ENCODE results near the gene CDC123. TPM values are rescaled to one million over a fixed set of nuclear protein-coding genes. Genes with fewer than 3 reads are reported as not detected.
"Not testable (repeated sequence)": the region's sequence is repeated elsewhere in the genome, so short reads cannot be mapped to it uniquely, and the experiment has no call there.

Gene CDC123
- total RNA-seq, 2 experiments from 2014 or later: 108 to 117 TPM

DNA sequence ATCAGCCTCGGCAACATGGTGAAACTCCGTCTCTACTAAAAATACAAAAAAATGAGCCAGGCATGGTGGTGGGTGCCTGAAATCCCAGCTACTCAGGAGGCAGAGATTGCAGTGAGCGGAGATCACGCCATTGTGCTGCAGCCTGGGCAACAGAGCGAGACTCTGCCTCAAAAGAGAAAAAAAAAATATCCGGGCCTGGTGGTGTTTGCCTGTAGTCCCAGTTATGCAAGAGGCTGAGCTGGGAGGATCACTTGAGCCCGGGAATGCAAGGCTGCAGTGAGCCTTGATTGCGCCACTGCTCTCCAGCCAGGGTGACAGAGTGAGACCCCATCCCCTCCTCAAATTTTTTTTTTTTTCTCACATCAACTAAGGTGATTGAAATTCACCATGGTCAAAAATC, 42.8 kb downstream of the CDC123 start:
- DNase-seq: no peak
- Mint-ChIP-seq H3K9me3 (no peaks in the 10 kb centered on the region), H3K4me1 (ENCODE audit: low read depth) (peaks cover 27% of the 10 kb centered on the region), H3K4me3 (no peak overlapping the region), H3K27ac (no peak overlapping the region), H3K27me3 (ENCODE audit: low read depth) (no peaks in the 10 kb centered on the region), H3K36me3 (ENCODE audit: low read depth) (peaks cover 42% of the 10 kb centered on the region)
- CTCF ChIA-PET: interaction anchor here (0.5 kb wide), 1 partner anchor 11 kb away, joined by 3 read pairs; no protein-coding TSS in a partner anchor
- intact Hi-C loops (cut with micrococcal nuclease): no loop called here

DNA sequence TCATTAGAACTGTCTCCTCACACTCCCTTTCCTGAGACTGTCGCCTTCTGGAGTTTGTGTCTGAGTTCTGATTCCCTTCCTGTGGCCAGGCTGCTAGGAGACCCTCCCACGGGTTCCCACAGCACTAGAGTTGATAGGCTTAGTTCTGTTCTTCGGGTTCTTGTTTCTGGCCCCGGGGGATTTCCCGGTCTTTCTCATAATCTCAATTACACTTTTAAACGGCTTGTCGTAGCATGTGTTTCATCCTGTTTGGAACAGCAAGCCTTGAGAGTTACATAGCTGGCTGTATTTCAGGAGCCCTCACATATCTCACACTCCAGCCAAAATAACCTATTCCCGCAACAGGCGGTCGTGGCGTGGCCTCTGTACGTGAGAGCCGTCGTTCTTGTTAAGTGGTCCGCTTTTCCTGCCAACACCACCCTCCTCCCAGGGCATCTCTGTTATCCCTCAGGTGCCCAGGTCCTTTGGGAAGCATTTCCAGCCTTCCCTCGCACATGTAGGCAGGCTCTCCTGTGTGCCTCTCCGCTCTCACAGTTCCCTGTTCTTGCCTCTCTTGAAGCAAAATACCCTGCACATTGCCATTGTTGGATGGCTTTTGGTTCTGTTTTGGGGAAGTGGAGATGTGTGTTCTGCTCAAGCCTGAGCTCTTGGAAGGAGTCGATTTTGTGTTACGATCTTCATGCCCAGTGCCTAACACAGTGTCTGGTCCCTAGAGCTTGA, 46.0 kb downstream of the CDC123 start:
- peak overlapping the region; percentile 85 for H3K27ac Mint-ChIP-seq
- intact Hi-C loops (cut with micrococcal nuclease): loop anchor here (2.0 to 5.0 kb wide), 2 partner anchors 120 to 173 kb away; partner anchors contain the start of gene DHTKD1

DNA sequence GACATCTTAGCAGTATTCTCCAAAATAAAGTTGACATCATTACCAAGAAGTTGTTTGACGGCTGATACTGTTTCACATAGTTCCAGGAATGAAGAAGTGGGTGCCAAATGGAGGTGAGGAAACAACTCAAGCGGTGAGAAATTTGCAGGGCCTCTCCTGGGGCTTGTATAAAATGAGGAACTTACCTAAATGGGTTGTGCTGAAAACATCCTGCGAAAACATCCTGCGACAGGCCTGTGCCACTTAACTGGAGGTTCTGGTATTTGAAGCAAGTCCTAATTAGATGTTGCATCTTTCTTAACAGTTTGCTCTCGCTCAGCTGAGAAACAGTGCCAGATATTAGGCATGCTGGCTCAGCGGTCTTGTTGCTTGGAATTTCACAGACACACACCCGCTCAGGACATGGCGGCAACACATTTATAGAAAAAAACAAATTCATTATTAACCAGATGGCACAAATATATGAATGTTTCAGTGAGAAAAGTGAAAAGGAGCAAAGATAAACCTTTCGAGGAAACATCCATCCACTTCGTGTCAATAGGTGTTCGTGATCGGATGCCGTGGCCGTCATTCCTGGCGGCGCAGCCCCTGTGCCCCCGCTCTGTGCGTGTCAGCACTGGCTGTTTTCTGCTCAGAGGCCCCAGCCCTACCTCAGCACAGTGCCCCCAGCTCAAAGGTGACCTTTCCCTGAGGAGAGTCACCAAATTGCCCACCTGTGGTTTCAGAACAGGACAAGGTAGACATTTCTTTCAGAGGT, 48.1 kb downstream of the CDC123 start:
- CTCF ChIA-PET: no interaction called here
- no peaks in the 10 kb centered on the region for H3K27me3 Mint-ChIP-seq (ENCODE audit: low read depth)
- H3K36me3 Mint-ChIP-seq (ENCODE audit: low read depth): peaks cover 47% of the 10 kb centered on the region
- H3K4me1 Mint-ChIP-seq (ENCODE audit: low read depth): peaks cover 27% of the 10 kb centered on the region
- intact Hi-C loops (cut with micrococcal nuclease): loop anchor here (5.0 kb wide), 1 partner anchor 122 kb away; no protein-coding TSS in a partner anchor
- H3K9me3 Mint-ChIP-seq: no peaks in the 10 kb centered on the region
- no peak for DNase-seq
- peak overlapping the region; percentile 61 for H3K27ac Mint-ChIP-seq
- H3K4me3 Mint-ChIP-seq: no peak overlapping the region

More for the DNA sequence above, 46.0 kb downstream of the CDC123 start:
- peak overlapping the region; percentile 36 for H3K4me3 Mint-ChIP-seq
- DNase-seq: peak; percentile 84
- H3K9me3 Mint-ChIP-seq: no peaks in the 10 kb centered on the region
- peaks cover 27% of the 10 kb centered on the region for H3K4me1 Mint-ChIP-seq (ENCODE audit: low read depth)
- peaks cover 47% of the 10 kb centered on the region for H3K36me3 Mint-ChIP-seq (ENCODE audit: low read depth)
- no peaks in the 10 kb centered on the region for H3K27me3 Mint-ChIP-seq (ENCODE audit: low read depth)
- CTCF ChIA-PET: interaction anchor here (2.2 kb wide), 1 partner anchor 27 kb away, joined by 8 read pairs; no protein-coding TSS in a partner anchor

DNA sequence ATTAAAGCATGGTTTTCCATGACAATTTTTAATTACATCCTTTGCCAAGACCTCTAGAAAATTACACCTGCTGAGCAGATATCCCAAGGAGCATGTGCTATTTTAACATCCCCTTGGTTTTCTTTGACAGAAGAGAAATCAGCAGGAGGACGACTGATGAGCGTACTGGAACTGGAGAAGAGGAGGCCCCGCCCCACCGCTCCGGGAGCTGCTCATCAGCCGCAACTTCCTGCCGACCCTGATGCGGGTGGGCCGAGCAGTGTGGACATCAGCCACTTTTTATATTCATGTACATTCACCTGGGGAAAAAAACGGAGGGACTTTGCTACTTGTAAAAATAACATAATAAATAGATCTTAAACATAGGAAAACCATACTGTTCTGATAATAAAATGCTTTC, 54.2 kb downstream of the CDC123 start:
- no peak for DNase-seq
- CTCF ChIA-PET: no interaction called here
- no peaks in the 10 kb centered on the region for H3K4me1 Mint-ChIP-seq (ENCODE audit: low read depth)
- no peaks in the 10 kb centered on the region for H3K9me3 Mint-ChIP-seq
- H3K36me3 Mint-ChIP-seq (ENCODE audit: low read depth): peaks cover 28% of the 10 kb centered on the region
- no peak overlapping the region for H3K27ac Mint-ChIP-seq
- intact Hi-C loops (cut with micrococcal nuclease): no loop called here
- H3K27me3 Mint-ChIP-seq (ENCODE audit: low read depth): no peaks in the 10 kb centered on the region
- H3K4me3 Mint-ChIP-seq: no peak overlapping the region

DNA sequence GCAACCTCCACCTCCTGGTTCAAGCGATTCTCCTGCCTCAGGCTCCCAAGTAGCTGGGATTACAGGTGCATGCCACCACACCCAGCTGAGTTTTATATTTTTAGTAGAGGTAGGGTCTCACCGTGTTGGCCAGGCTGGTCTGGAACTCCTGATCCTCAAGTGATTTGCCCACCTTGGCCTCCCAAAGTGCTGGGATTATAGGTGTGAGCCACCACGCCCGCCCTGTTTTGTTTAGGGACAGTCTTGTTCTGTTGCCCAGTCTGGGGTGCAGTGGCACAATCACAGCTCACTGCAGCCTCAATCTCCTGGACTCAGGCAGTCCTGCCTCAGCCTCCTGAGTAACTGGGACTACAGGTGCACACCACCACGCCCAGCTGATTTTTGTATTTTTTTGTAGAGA, 54.7 kb downstream of the CDC123 start:
- CTCF ChIA-PET: interaction anchor here (0.7 kb wide), 1 partner anchor 460 kb away, joined by 3 read pairs; no protein-coding TSS in a partner anchor
- H3K4me3 Mint-ChIP-seq; intact Hi-C loops (cut with micrococcal nuclease); H3K4me1 Mint-ChIP-seq (ENCODE audit: low read depth); H3K27me3 Mint-ChIP-seq (ENCODE audit: low read depth); DNase-seq; H3K9me3 Mint-ChIP-seq; H3K27ac Mint-ChIP-seq: not testable (repeated sequence)
- H3K36me3 Mint-ChIP-seq (ENCODE audit: low read depth): peaks cover 28% of the 10 kb centered on the region

DNA sequence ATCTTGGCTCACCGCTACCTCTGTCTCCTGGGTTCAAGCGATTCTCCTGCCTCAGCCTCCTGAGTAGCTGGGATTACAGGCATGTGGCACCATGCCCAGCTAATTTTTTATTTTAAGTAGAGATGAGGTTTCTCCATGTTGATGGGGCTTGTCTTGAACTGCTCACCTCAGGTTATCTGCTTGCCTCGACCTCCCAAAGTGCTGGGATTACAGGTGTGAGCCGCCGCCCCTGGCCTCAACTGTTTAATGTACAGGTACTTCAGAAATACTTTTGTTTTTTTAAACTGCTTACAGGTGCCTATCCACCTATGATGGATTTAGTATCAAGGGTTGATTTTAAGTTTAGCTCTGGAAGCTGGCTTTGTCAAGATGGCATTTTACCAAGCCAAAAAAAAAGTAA, 55.6 kb downstream of the CDC123 start:
- no peak for DNase-seq
- Mint-ChIP-seq H3K4me1 (ENCODE audit: low read depth) (no peaks in the 10 kb centered on the region), H3K27ac (no peak overlapping the region), H3K4me3 (no peak overlapping the region), H3K9me3 (no peaks in the 10 kb centered on the region), H3K36me3 (ENCODE audit: low read depth) (peaks cover 22% of the 10 kb centered on the region), H3K27me3 (ENCODE audit: low read depth) (no peaks in the 10 kb centered on the region)
- CTCF ChIA-PET: interaction anchor here (0.7 kb wide), 1 partner anchor 459 kb away, joined by 3 read pairs; no protein-coding TSS in a partner anchor
- intact Hi-C loops (cut with micrococcal nuclease): no loop called here

DNA sequence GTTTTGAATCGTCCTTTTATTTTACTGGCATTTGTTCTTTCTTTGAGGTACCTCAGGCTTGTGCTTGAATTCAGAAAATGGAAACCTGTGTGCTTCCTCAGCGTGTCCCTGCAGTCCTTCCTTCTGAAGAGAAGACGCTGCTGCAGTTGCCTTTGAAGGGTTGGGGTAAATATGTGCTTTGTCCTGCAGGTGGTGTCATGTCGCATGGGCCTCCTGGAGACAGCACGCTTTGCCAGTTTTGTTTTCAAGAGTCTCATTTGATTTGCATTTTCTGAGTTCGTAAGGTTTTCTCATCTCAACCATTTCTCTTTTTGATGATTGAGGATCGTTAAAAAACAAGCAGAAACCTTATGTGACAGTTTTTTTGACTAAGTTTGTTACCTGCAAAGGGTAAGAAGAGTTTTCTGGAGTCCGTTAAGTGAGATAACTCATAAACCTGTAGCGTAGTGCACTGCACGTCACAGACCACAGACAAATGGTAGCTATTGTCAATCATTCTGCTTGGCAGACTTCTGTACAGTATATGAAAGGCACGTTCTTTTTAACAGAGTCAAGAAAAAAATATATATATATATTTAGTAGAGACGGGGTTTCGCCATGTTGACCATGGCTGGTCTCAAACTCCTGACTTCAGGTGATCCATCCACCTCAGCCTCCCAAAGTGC, 57.0 kb downstream of the CDC123 start:
- intact Hi-C loops (cut with micrococcal nuclease): no loop called here
- Mint-ChIP-seq H3K4me3 (no peak overlapping the region), H3K36me3 (ENCODE audit: low read depth) (peaks cover 13% of the 10 kb centered on the region), H3K9me3 (no peaks in the 10 kb centered on the region), H3K27ac (no peak overlapping the region), H3K27me3 (ENCODE audit: low read depth) (no peaks in the 10 kb centered on the region), H3K4me1 (ENCODE audit: low read depth) (no peaks in the 10 kb centered on the region)
- CTCF ChIA-PET: interaction anchor here (1.1 to 1.2 kb wide), 2 partner anchors 38 to 403 kb away, joined by 3 to 5 read pairs; no protein-coding TSS in a partner anchor
- peak; percentile 41 for DNase-seq

DNA sequence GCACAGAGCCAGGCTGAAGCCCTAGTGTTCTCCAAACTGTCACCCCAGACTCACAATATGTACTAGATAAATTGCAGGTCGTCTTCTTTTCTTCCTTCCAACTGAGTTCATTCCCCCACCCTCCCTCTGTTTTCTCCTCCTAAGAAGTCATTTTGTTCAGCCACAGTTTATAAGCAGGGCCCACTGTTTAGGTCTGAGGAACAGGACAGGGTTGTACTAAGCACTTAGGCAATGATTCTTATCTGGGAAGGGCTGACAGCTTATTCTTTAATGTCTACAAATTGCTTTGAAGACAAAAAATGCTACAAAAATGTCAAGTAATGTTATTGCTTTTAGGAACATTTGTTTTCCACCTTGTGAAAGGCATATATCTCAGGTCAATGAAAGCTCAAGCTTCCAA, 59.1 kb downstream of the CDC123 start:
- intact Hi-C loops (cut with micrococcal nuclease): no loop called here
- H3K27me3 Mint-ChIP-seq (ENCODE audit: low read depth): no peaks in the 10 kb centered on the region
- no peak overlapping the region for H3K27ac Mint-ChIP-seq
- CTCF ChIA-PET: interaction anchor here (0.6 to 0.7 kb wide), 2 partner anchors 141 to 454 kb away, joined by 3 read pairs; no protein-coding TSS in a partner anchor
- no peaks in the 10 kb centered on the region for H3K9me3 Mint-ChIP-seq
- no peaks in the 10 kb centered on the region for H3K4me1 Mint-ChIP-seq (ENCODE audit: low read depth)
- no peak overlapping the region for H3K4me3 Mint-ChIP-seq
- peaks cover 9% of the 10 kb centered on the region for H3K36me3 Mint-ChIP-seq (ENCODE audit: low read depth)
- DNase-seq: no peak

DNA sequence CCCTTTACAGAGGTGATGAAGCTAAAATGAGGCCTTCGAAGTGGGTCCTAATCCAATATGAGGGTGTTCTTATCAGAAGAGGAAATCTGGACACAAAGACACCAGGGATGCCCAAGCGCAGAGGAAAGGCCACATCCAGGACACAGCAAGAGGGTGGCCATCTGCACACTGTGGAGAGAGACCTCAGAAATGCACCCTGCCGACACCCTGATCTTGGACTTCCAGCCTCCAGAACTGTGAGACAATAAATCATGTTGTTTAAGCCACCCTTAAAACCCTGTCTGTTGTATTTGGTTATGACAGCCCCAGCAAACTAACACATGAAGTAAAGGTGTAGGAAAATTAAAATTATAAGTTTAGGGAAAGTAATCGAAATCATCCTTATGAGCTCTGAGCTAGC, 64.0 kb downstream of the CDC123 start:
- no peak overlapping the region for H3K27ac Mint-ChIP-seq
- peaks cover 12% of the 10 kb centered on the region for H3K4me1 Mint-ChIP-seq (ENCODE audit: low read depth)
- H3K27me3 Mint-ChIP-seq (ENCODE audit: low read depth): no peaks in the 10 kb centered on the region
- H3K4me3 Mint-ChIP-seq: no peak overlapping the region
- DNase-seq: no peak
- intact Hi-C loops (cut with micrococcal nuclease): no loop called here
- H3K9me3 Mint-ChIP-seq: no peaks in the 10 kb centered on the region
- H3K36me3 Mint-ChIP-seq (ENCODE audit: low read depth): no peaks in the 10 kb centered on the region
- CTCF ChIA-PET: interaction anchor here (0.6 to 7.4 kb wide), 6 partner anchors 9 to 1042 kb away, joined by 3 to 81 read pairs (median 3); no protein-coding TSS in a partner anchor

DNA sequence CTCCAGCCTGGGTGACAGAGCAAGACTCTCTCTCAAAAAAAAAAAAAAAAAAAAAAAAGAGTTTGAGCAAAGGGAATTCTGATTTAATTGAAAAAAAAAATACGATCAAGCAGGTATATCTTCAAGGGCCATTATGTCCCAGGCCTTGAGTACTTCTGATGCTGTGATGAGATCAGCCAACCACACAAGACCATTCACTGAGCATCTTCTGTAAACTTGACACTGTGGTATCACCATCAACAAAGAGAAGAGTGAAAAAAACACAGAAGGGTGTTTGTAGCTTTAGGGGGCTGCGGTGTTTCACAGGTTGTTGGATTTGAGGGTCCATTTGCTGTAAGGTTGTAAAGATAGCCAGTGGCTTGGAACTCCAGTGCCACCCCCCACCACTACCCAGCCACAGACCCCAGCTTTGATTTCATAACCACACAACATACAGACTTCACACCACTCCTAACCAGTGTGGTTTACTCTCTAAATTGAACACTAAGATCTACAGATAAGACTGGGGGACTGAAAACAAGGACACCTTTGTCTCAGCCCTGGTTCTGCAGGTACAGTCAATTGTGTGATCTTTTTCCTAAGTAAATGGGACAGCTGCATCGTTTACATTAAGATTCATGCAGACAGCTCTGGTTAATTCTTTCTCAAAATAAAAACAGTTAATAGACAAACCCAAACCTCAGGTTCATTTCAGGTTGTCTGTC, 66.4 kb downstream of the CDC123 start:
- CTCF ChIA-PET: interaction anchor here (0.6 to 7.4 kb wide), 3 partner anchors 15 to 477 kb away, joined by 3 to 81 read pairs (median 6); no protein-coding TSS in a partner anchor
- Mint-ChIP-seq H3K27ac (no peak overlapping the region), H3K36me3 (ENCODE audit: low read depth) (no peaks in the 10 kb centered on the region), H3K9me3 (no peaks in the 10 kb centered on the region), H3K27me3 (ENCODE audit: low read depth) (no peaks in the 10 kb centered on the region), H3K4me3 (no peak overlapping the region), H3K4me1 (ENCODE audit: low read depth) (peaks cover 17% of the 10 kb centered on the region)
- DNase-seq: no peak
- intact Hi-C loops (cut with micrococcal nuclease): no loop called here

DNA sequence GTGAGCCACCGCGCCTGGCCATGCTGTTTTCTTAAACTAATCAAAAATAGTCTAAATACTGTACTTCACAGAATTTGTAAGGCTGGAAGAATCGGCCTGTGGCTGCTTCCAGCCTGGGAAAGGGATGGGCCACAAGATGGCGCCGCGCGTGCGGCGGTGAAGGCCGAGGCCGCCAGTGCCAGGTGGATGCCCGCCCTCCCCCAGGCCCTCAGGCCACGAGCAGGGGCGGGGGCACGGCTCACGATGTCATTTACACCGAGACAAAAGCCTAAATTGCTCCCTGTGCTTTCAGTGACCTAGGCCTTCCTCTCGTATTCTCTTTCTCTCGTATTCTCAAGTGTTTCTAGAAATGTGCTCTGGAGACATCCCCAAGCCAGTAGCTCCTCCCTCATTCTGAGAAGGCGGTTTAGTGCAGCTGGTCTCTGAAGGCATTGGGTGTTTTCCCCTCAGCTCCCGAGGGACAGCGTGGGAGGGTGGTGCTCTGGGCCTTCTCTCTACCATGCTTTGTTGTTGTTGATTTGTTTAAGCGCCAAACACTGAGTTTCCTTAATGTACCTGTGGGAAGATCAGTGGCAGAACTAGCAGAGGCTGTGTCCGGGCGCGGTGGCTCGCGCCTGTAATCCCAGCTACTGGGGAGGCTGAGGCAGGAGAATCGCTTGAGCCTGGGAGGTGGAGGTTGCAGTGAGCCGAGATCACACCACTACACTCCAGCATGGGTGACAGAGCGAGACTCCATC, 68.4 kb downstream of the CDC123 start:
- H3K36me3 Mint-ChIP-seq (ENCODE audit: low read depth): no peaks in the 10 kb centered on the region
- CTCF ChIA-PET: interaction anchor here (0.6 to 7.4 kb wide), 20 partner anchors 10 to 810 kb away, joined by 3 to 81 read pairs (median 3); no protein-coding TSS in a partner anchor
- peak; percentile 84 for DNase-seq

More for the DNA sequence above, 68.4 kb downstream of the CDC123 start:
- Mint-ChIP-seq H3K9me3 (no peaks in the 10 kb centered on the region), H3K27me3 (ENCODE audit: low read depth) (no peaks in the 10 kb centered on the region), H3K4me1 (ENCODE audit: low read depth) (peaks cover 17% of the 10 kb centered on the region), H3K4me3 (peak overlapping the region; percentile 58), H3K27ac (peak overlapping the region; percentile 79)
- intact Hi-C loops (cut with micrococcal nuclease): loop anchor here (1.0 to 2.0 kb wide), 9 partner anchors 36 to 836 kb away; partner anchors contain the start of gene OPTN

All from activated naive CD4-positive, alpha-beta T cell treated with anti-CD3 and anti-CD28 coated beads for 36 hours (primary cell).